Stimulated activated CD4-positive, alpha-beta T cell treated with anti-CD3 and anti-CD28 coated beads, TNF-alpha, amount 100 ng/mL, for 48 hours (primary cell): ENCODE data around the gene NTHL1.
A peak's percentile ranks its signal among the peaks of the same experiment; 100 is the strongest.
"Not testable (repeated sequence)": the region's sequence is repeated elsewhere in the genome, so short reads cannot be mapped to it uniquely, and the experiment has no call there.

Experiments used
- DNase-seq, 3 donors: peaks; one replicate each; pipeline ENCODE4 v3.0.0-alpha.2; 2020; ENCODE audit warnings: low read depth in 3 of 3

NTHL1 gene

GRCh38 chr16:2028146-2028545 lies 19.5 kb downstream of the NTHL1 start:
- DNase-seq, result no peak

- DNase-seq, result no peak
Observed at GRCh38 chr16:2027024-2028010, 20.3 kb downstream of the NTHL1 start.

- no peak for DNase-seq
Observed at GRCh38 chr16:2026461-2027023, 21.1 kb downstream of the NTHL1 start, which contains the start of gene NHERF2. Gene NHERF2 (plus strand): TSS chr16:2026902. CDS start chr16:2027006, 104 bp downstream.

- no peak for DNase-seq
Observed at GRCh38 chr16:2025878-2026460, 21.7 kb downstream of the NTHL1 start.

GRCh38 chr16:2025251-2025650 lies 22.4 kb downstream of the NTHL1 start:
- DNase-seq, result no peak

- no peak for DNase-seq
Observed at GRCh38 chr16:2024032-2024420, 23.6 kb downstream of the NTHL1 start.

- DNase-seq, result peak; percentile 85 to 95 (median 92)
Observed at GRCh38 chr16:2023092-2024031, 24.3 kb downstream of the NTHL1 start.

- no peak for DNase-seq
Observed at GRCh38 chr16:2022723-2023091, 24.9 kb downstream of the NTHL1 start.

- no peak for DNase-seq
Observed at GRCh38 chr16:2019921-2020831, 27.5 kb downstream of the NTHL1 start.

- DNase-seq, result no peak
Observed at GRCh38 chr16:2019518-2019920, 28.1 kb downstream of the NTHL1 start, which contains the start of gene NPW. Gene NPW (plus strand): TSS chr16:2019785.

GRCh38 chr16:2016407-2016922 lies 31.2 kb downstream of the NTHL1 start:
- no peak for DNase-seq

- no peak for DNase-seq
Observed at GRCh38 chr16:2015947-2016208, 31.8 kb downstream of the NTHL1 start.

GRCh38 chr16:2015117-2015946 lies 32.3 kb downstream of the NTHL1 start:
- DNase-seq, result no peak

- DNase-seq, result no peak
Observed at GRCh38 chr16:2013527-2013926, 34.1 kb downstream of the NTHL1 start.

- DNase-seq, result not testable (repeated sequence)
Observed at GRCh38 chr16:2011726-2012125, 35.9 kb downstream of the NTHL1 start.

GRCh38 chr16:2009791-2010510 lies 37.7 kb downstream of the NTHL1 start, which contains the start of gene ZNF598:
Gene ZNF598 (minus strand): TSS chr16:2009821.
- peak; percentile 58 to 75 (median 65) for DNase-seq

- DNase-seq, result no peak
Observed at GRCh38 chr16:2009164-2009711, 38.4 kb downstream of the NTHL1 start.

- DNase-seq, result no peak
Observed at GRCh38 chr16:2008631-2009163, 38.9 kb downstream of the NTHL1 start.
